Caco-2 (cell line): ENCODE measurements around the gene CUL7. TPM values are rescaled to one million over a fixed set of nuclear protein-coding genes. Genes with fewer than 3 reads are reported as not detected.
A peak's percentile ranks its signal among the peaks of the same experiment; 100 is the strongest.

Experiments
- BruUV-seq: library from RNA; stranded (reverse); fragments of 400-500 nt; replicated peaks from 2 replicates; lab custom pipeline; 2021; lab: Mats Ljungman, UMichigan
- CTCF ChIA-PET: fragments of 300-600 bp; sonication (Branson Sonifier 250); formaldehyde crosslinking; loops from one replicate; lab custom pipeline; 2022; ENCODE audit warnings: antibody characterized with exemption; lab: Charles Lee
- POLR2A ChIA-PET: fragments of 300-600 bp; sonication (Branson Sonifier 250); formaldehyde crosslinking; loops from one replicate; lab custom pipeline; 2022; ENCODE audit warnings: antibody characterized with exemption; lab: Charles Lee
- DNase-seq, 2 experiments: peaks; one replicate each; pipeline versions ENCODE4 v3.0.0 to v3.0.0-alpha.2; 2020 to 2022
- H3K27me3 ChIP-seq: replicated peaks from 2 replicates; pipeline ENCODE4 v1.6.0; 2011; ENCODE audit warnings: low read length; ENCODE audit not compliant: control insufficient read depth, insufficient read depth
- H3K36me3 ChIP-seq: 2 replicates; pipeline ENCODE4 v1.5.1; 2011; ENCODE audit warnings: low read length; ENCODE audit not compliant: control insufficient read depth, insufficient read depth
- H3K4me1 ChIP-seq: fragments of 250-450 bp; sonication (Bioruptor Pico); 2 replicates; pipeline ENCODE4 v1.5.1; 2020; ENCODE audit warnings: mild to moderate bottlenecking
- H3K4me3 ChIP-seq: 2 replicates; pipeline ENCODE4 v1.5.1; 2011; ENCODE audit warnings: low read depth, mild to moderate bottlenecking, control low read depth, low read length
- H3K9me3 ChIP-seq: fragments of 250-450 bp; sonication (Bioruptor Pico); 2 replicates; pipeline ENCODE4 v1.5.1; 2020; ENCODE audit warnings: mild to moderate bottlenecking, moderate library complexity
- H3K27ac Mint-ChIP-seq: one replicate; pipeline ENCODE4 v1.8.0; 2022; ENCODE audit warnings: mixed read lengths; ENCODE audit not compliant: unreplicated experiment
- H3K27me3 Mint-ChIP-seq: one replicate; pipeline ENCODE4 v1.8.0; 2022; ENCODE audit warnings: mixed read lengths; ENCODE audit not compliant: insufficient read depth, unreplicated experiment
- H3K36me3 Mint-ChIP-seq: one replicate; pipeline ENCODE4 v1.8.0; 2022; ENCODE audit warnings: mild to moderate bottlenecking, mixed read lengths; ENCODE audit not compliant: insufficient read depth, unreplicated experiment
- H3K4me1 Mint-ChIP-seq: one replicate; pipeline ENCODE4 v1.8.0; 2022; ENCODE audit warnings: low read depth, mixed read lengths; ENCODE audit not compliant: unreplicated experiment
- H3K4me3 Mint-ChIP-seq: one replicate; pipeline ENCODE4 v1.8.0; 2022; ENCODE audit warnings: mild to moderate bottlenecking, moderate library complexity, mixed read lengths; ENCODE audit not compliant: unreplicated experiment
- H3K9me3 Mint-ChIP-seq: one replicate; pipeline ENCODE4 v1.8.0; 2022; ENCODE audit warnings: mixed read lengths; ENCODE audit not compliant: unreplicated experiment
- CTCF ChIP-seq, 2 experiments: fragments of 200-600 bp in 1 of 2; IDR thresholded peaks; 1 replicate in 1 of 2; 2 replicates in 1 of 2; pipeline versions ENCODE4 v1.5.1 to v1.8.0; 2011 to 2022; ENCODE audit warnings: antibody characterized with exemption in 1 of 2, control low read depth in 1 of 2, inconsistent platforms in 1 of 2, low read depth in 1 of 2, low read length in 1 of 2, mild to moderate bottlenecking in 1 of 2, moderate library complexity in 1 of 2; ENCODE audit not compliant: insufficient read depth in 1 of 2, severe bottlenecking in 1 of 2, unreplicated experiment in 1 of 2
- intact Hi-C: fragments of 100-400 bp; cut with micrococcal nuclease; formaldehyde crosslinking; loops from one replicate; pipeline ENCODE4 v1.10.0; 2022; ENCODE audit not compliant: unreplicated experiment
- total RNA-seq: library from RNA; stranded (reverse); gene quantifications from 2 replicates; pipeline ENCODE4 v1.2.3, GENCODE V29; 2022

CUL7 gene
- total RNA-seq, 1 experiment from 2014 or later = 26.7 TPM

GRCh38 chr6:43093436-43094289 is 40.0 kb upstream of the CUL7 start:
- peak overlapping the region; percentile 6 for H3K4me3 Mint-ChIP-seq
- H3K4me1 Mint-ChIP-seq = peaks cover 43% of the 10 kb centered on the region
- no peaks in the 10 kb centered on the region for H3K9me3 ChIP-seq
- peaks cover 80% of the 10 kb centered on the region for H3K4me1 ChIP-seq
- no peak overlapping the region for H3K4me3 ChIP-seq
- TF ChIP-seq CTCF (IDR thresholded peaks at IDR 0.05; ENCODE audit: insufficient read depth in 1 of 2, low read depth in 1 of 2, low read length in 1 of 2, severe bottlenecking in 1 of 2, unreplicated experiment in 1 of 2) = no peak
- intact Hi-C loops = no loop called here
- H3K27ac Mint-ChIP-seq = peak overlapping the region; percentile 78
- ChIA-PET POLR2A (interaction anchor here (0.7 kb wide), 1 partner anchor 12 kb away, joined by 4 read pairs; no protein-coding TSS in a partner anchor), CTCF (no interaction called here)
- no peaks in the 10 kb centered on the region for H3K27me3 Mint-ChIP-seq
- H3K27me3 ChIP-seq = no peaks in the 10 kb centered on the region
- H3K36me3 Mint-ChIP-seq = peaks cover 21% of the 10 kb centered on the region
- H3K36me3 ChIP-seq = no peaks in the 10 kb centered on the region
- no TSS peak for BruUV-seq
- no peaks in the 10 kb centered on the region for H3K9me3 Mint-ChIP-seq
- DNase-seq = no peak

- H3K27me3 Mint-ChIP-seq = no peaks in the 10 kb centered on the region
- ChIA-PET POLR2A (no interaction called here), CTCF (no interaction called here)
- no peaks in the 10 kb centered on the region for H3K9me3 Mint-ChIP-seq
- peaks cover 34% of the 10 kb centered on the region for H3K4me1 Mint-ChIP-seq
- H3K4me3 Mint-ChIP-seq = peak overlapping the region; percentile 19
- Histone ChIP-seq H3K27me3 (no peaks in the 10 kb centered on the region), H3K4me1 (peaks cover 87% of the 10 kb centered on the region), H3K4me3 (no peak overlapping the region), H3K36me3 (no peaks in the 10 kb centered on the region), H3K9me3 (no peaks in the 10 kb centered on the region)
- peak overlapping the region; percentile 78 for H3K27ac Mint-ChIP-seq
- DNase-seq = no peak
- no TSS peak for BruUV-seq
- H3K36me3 Mint-ChIP-seq = peaks cover 21% of the 10 kb centered on the region
- TF ChIP-seq CTCF (IDR thresholded peaks at IDR 0.05; ENCODE audit: insufficient read depth in 1 of 2, low read depth in 1 of 2, low read length in 1 of 2, severe bottlenecking in 1 of 2, unreplicated experiment in 1 of 2) = no peak
- intact Hi-C loops = no loop called here
These were observed 39.0 kb upstream of the CUL7 start for GRCh38 chr6:43092635-43093034.

GRCh38 chr6:43091436-43091991 is 37.9 kb upstream of the CUL7 start:
- H3K9me3 Mint-ChIP-seq = no peaks in the 10 kb centered on the region
- H3K4me1 Mint-ChIP-seq = peaks cover 32% of the 10 kb centered on the region
- H3K9me3 ChIP-seq = no peaks in the 10 kb centered on the region
- DNase-seq = no peak
- H3K36me3 Mint-ChIP-seq = peaks cover 21% of the 10 kb centered on the region
- CTCF ChIA-PET = no interaction called here
- BruUV-seq = no TSS peak
- H3K4me3 Mint-ChIP-seq = no peak overlapping the region
- no peaks in the 10 kb centered on the region for H3K36me3 ChIP-seq
- no peak for TF ChIP-seq CTCF (IDR thresholded peaks at IDR 0.05; ENCODE audit: insufficient read depth in 1 of 2, low read depth in 1 of 2, low read length in 1 of 2, severe bottlenecking in 1 of 2, unreplicated experiment in 1 of 2)
- intact Hi-C loops = loop anchor here (2.0 kb wide), 1 partner anchor 15 kb away; the partner anchor contains the start of gene PTK7
- H3K27me3 Mint-ChIP-seq = no peaks in the 10 kb centered on the region
- no peaks in the 10 kb centered on the region for H3K27me3 ChIP-seq
- no peak overlapping the region for H3K4me3 ChIP-seq
- POLR2A ChIA-PET = no interaction called here
- peaks cover 75% of the 10 kb centered on the region for H3K4me1 ChIP-seq
- H3K27ac Mint-ChIP-seq = peak overlapping the region; percentile 90
